Glomerular visceral epithelial cell (primary cell): ENCODE measurements around the gene KIAA0040.

ENCODE experiments used
- DNase-seq: peaks from one replicate; pipeline ENCODE4 v3.0.0-alpha.2; 2016; ENCODE audit errors: extremely low spot score

The KIAA0040 gene

GRCh38 chr1:175171036-175171913 is 21.3 kb downstream of the KIAA0040 start:
- DNase-seq = no peak

DNA sequence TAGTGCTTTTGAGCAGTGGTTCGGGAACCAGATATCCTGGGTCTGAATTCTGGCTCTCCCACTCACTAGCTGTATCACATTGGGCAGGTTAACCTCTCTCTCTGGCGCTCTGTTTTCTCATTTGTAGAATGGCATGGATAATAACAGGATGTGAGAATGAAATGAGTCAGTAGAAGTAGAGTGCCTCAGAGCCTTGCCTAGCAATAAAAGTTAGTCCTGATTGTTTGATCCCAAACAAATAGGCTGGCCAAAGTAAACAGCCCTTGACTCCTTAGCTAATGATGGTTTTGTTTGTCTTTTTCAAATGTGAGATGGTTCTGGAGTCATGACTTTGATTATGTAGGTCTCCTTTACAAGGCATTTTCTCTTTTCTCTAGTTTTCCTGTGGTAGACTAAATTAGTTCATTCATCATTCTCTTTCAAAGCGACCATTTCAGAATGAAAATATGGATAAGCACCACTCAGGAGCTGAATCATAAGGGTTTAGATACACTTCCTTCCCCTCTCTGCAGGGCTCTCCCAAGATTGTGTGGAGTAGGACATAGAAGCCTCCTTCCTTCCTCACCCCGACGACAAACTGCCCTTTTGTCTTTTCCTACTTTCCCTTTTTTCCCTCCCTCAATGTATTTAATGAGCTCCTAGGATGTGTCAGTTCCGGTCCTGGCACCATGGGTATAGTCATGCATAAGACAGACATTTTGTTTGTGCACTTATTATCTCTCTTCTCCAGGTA is 23.1 kb downstream of the KIAA0040 start:
- DNase-seq = no peak

- no peak for DNase-seq
Measured at GRCh38 chr1:175168782-175169181, 23.8 kb downstream of the KIAA0040 start.

GRCh38 chr1:175167861-175168260 is 24.7 kb downstream of the KIAA0040 start:
- DNase-seq = no peak

DNA sequence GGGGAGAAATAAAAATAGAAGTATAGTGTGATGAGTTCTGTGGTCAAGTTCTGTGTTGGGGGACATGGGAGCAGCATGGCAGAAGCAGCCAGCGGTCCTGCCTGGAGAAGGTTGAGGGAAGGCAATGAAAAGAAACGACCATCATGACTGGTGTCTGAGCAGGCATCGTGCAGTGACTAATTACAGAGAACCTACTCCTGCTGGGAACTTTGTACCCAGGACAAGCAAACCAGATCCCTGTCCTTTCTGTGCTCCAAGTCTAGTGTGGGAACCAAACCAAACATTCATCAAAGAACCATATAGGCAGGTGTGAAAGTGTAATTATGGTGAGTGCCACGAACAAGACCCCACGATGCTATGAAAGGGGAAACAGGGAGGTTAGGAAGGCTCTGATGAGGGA is 25.8 kb downstream of the KIAA0040 start:
- DNase-seq = no peak

DNA sequence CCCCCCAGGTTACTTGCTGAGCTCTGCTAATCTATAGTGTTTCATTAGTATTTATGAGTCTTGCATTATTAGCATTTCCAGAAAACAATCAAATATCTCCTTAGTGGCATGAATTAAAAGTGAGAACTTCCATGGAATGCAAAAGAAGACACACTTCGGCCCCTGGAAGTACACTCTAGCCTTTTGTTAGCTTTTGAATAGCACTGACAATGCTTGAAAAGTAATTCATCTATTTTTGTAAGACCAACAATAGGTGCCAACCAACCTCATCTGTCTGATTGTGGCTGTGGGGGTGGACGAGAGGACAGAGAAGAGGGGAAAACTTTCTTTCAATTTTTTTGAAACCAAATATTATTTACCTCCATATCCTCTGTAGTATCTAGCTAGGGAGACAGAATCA is 27.8 kb downstream of the KIAA0040 start:
- no peak for DNase-seq

GRCh38 chr1:175163702-175164101 is 28.9 kb downstream of the KIAA0040 start:
- no peak for DNase-seq

- no peak for DNase-seq
Measured at GRCh38 chr1:175162955-175163354, 29.6 kb downstream of the KIAA0040 start.

DNA sequence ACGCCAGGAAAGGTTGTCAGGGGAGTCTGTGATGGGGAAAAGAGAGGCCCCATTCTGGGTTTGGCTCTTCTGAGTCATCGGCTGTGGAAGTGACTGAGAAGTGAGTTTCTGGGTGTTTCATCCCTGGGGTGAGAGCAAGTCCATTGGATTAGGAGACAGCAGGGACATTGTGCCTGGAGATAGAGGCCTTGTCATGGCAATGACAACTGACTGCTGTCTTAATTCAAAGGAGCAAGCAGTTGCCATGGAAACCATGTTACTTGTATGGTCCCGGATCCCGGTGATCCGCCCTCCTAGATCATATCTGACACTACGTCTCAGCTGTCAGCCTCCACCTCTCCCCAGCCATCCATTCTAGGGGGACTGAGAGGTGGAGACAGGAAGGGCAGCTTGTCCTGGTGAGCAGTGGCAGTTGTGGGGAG is 34.4 kb downstream of the KIAA0040 start:
- no peak for DNase-seq

GRCh38 chr1:175157200-175157599 is 35.4 kb downstream of the KIAA0040 start:
- no peak for DNase-seq

DNA sequence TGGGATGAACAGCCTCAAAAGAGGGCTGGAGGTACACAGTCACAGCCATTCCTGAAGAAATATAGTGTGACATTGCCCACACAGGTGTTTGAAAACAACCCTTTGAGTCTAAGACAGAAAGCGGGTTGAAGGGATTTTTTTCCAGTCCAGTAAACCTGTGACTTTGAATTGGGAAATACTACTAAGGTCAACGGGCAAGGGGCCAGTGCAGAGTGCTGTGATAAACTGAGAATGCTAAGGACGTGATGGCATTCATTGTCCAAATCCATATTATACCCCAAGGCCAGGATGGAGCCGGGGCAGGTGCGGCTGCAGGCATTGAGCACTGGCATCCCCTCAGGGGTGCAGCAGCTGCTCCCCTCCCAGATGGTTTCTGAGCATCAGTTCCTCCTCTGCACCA is 36.6 kb downstream of the KIAA0040 start:
- DNase-seq = no peak

DNA sequence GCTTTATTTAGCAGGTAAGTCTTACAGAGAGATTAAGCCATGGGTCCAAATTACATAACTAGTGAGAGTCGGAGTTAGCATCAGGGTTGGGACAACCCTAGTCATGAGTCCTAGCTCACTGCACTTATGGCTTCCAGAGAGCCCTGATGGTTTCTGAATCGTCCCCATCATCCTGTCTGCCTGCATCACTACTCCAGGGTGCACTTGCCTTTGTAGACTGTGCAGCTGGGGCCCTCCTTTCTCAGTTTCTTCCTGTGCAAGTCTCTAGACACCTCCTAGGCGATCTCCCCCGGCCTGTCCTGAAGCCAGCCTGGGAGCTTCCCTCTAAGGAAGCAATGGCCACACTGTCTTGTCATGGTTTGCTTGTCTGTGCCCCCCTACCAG is 37.1 kb downstream of the KIAA0040 start:
- no peak for DNase-seq

GRCh38 chr1:175154629-175155472 is 37.7 kb downstream of the KIAA0040 start:
- DNase-seq = peak; percentile 35

DNA sequence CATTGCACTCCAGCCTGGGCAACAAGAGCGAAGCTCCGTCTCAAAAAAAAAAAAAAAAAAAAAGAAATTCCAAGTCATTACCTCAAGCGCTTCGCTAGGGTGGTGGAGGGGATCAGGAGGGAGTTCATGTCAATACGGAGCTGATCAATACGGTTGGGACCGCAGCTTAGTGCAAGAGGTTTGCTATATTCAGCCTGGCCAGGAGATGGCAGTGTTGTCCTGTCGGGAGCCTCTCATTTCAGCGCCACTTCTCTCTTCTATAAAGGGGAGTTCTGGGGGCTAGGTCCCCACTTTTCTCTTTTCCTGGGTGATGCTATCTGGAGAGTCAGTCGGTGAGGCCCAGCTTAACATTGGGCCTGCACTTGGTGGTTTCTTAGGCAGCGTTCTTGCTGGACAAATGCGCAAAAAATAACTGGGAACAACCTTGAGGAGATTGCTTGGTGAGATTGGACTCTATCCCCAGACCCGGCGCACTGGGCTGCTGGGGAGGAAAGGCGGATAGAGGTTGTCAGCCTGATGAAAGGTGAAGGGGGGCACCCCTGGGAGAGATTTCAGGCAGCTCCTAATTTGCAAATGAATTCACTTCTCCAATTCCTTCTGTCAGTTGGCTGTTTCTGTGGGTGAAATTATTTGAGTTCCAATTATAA is 40.4 kb downstream of the KIAA0040 start:
- DNase-seq = peak; percentile 45

DNA sequence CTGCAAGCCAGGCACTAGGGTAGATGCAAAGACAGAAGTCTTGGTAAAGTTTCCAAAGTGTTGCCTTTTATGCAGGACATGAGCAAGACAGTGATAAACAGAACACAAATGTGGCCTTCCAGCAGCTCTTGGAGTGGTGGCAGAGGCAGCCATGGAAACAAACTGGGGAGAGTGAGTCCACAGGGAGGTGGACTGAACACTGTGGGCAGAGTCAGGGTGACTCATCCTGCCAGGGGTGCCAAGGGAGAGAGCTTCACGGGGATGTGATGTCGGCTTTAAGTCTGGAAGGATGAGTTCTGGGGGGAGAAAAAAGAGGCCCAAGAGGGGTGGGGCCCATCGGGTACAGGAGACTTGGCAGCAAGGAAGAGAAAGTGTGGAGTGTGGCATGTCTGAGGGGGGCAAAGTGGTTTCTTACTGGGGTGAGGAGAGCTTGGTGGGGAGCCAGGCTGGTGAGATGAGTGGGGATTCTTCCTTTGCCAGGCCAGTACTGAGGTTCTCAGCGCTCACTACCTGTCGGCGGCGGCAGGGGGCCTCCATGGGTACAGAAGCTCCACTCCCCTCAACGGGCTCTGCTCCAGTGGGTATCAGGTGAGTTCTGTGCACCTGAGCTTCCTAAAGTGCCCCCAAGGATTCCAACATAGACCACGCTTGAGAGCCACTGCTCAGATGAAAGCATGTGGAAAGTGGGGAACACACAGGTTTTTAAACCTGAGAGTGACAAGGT is 41.8 kb downstream of the KIAA0040 start:
- peak; percentile 33 for DNase-seq

DNA sequence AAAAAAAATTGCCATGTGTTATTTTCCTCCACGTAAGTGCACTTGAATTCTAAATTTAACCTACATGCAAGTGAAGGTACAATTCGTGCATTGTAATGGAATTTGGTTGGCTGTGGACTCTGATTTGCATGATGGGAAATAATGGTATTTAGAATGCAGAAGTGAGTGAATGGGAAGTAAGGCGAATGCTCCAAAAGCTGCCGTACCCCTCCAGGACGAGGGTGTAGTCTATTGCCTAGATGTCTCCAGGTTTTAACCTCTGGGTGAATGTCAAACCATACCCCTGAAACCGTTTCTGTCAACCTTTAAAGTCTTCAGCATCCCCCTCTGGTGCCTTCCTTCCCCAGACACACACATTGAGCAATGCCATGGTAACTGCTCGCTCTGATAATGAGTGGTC is 44.5 kb downstream of the KIAA0040 start:
- DNase-seq = no peak

DNA sequence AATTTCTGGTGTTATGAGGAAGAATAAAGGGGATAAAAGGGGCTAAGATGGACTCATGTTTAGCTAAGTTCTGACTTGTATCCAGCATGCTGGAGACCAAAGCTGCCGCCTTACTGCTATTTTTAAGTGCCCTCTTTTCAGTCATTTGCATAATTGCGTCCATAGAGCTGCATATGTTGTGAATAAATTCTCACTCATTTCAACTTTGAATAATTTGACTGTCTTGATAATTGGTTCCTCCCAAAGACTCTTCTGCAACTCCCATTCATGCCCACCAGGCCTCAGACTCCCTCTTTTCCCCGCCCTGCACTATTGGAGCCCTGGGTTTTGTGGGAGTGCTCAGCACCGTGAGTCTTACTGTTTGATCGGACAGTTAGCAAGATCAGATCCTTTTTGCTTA is 45.0 kb downstream of the KIAA0040 start:
- no peak for DNase-seq

- peak; percentile 62 for DNase-seq
Measured at GRCh38 chr1:175146529-175147213, 45.9 kb downstream of the KIAA0040 start.

- no peak for DNase-seq
Measured at GRCh38 chr1:175145899-175146528, 46.6 kb downstream of the KIAA0040 start.

DNA sequence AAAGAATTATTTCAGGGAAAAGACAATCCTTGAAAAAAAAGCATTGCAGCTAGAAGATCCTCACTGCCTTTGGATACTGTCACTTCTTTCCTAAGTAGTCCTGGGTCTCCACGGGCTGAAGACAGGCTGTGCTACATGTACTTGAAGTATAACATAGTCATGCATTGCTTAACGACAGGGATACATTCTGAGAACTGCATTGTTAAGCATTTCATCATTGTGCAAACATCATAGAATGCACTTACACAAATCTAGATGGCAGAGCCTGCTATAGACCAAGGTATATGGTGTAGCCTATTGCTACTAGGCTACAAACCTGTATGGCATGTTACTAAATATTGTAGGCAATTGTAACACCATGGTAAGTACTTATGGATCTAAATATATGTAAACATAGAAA is 54.0 kb downstream of the KIAA0040 start:
- no peak for DNase-seq
